ENCODE data around the gene RAB11FIP3.

DNA sequence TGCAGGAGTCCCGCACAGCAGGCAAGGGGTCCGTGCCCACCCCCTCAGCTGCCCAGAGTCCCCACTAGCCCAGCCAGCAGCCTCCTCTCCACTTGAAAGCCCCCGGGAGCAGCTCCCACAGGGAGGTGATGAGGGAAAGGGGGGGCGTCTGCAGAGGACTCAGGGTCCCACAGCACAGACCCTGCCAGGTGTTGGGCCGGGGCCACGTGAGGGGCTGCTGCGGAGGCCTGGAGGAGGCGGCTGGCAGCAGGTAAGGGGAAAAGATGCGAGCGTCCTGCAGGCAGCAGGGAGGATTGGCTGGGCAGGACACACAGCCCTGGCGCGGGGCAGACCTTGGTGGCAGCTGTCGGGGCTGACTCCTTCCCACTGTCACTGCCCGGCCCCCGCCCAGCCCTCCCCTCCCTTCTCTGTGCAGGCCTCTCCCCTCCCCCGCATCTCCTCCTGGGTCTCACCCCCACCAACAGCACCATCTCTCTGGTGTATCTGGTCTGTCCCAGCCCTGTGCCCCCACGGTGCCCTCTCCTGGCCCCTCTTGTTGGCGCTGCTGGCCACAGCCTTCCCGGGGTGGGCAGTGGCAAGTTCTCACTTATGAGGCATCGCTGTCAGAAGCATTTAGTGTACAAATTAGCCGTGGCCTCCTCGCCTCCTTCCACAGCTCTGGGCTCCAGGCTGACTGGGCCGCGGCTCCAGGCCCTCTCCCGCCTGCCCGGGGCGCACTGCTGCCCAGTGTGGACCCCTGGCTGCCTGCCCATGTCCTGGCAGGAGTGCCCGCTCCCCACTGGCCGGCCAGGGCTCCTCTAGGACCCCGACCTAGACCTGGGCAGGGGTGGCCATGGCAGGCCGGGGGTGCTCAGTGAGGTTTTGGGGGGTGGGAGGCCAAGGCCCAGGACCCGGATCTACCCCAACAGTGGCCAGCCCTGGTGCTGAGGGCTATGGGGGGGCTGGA is 130.4 kb downstream of the RAB11FIP3 start:
- TF ChIP-seq, protein P1, sequence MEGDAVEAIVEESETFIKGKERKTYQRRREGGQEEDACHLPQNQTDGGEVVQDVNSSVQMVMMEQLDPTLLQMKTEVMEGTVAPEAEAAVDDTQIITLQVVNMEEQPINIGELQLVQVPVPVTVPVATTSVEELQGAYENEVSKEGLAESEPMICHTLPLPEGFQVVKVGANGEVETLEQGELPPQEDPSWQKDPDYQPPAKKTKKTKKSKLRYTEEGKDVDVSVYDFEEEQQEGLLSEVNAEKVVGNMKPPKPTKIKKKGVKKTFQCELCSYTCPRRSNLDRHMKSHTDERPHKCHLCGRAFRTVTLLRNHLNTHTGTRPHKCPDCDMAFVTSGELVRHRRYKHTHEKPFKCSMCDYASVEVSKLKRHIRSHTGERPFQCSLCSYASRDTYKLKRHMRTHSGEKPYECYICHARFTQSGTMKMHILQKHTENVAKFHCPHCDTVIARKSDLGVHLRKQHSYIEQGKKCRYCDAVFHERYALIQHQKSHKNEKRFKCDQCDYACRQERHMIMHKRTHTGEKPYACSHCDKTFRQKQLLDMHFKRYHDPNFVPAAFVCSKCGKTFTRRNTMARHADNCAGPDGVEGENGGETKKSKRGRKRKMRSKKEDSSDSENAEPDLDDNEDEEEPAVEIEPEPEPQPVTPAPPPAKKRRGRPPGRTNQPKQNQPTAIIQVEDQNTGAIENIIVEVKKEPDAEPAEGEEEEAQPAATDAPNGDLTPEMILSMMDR (IDR thresholded peaks at IDR 0.05 in 4 of 5, conservative IDR thresholded peaks at IDR 0.05 in 1 of 5) = no peak
- TF ChIP-seq POLR2A (IDR thresholded peaks at IDR 0.05) = no peak

Measured in gastrocnemius medialis (tissue), 4 donors.